Nucleus accumbens (tissue), 56 donors: ENCODE data around the gene AAK1.
"Not testable (repeated sequence)": the region's sequence is repeated elsewhere in the genome, so short reads cannot be mapped to it uniquely, and the experiment has no call there.

Experiments
- DNase-seq, 56 donors: peaks; one replicate each; lab custom pipeline; 2025; lab: John Stamatoyannopoulos, UW

The AAK1 gene

DNA sequence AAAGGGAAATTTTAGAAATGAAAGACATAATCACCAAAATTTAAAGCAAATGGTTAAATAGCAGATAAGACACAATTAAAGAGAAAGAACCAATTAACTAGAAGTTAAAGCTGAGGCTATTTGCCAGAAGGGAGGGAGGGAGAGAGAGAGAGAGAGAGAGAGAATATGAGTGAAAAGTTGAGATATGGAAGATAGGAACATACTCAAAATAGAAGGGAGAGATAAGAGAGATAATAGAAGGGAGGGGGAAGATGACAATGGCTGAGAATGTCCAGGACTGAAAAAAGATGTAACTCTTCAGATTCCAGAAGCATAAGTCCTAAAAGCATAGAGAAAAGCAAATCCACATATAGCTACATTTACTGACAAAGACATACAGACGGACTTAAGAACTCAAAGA, 17.1 kb upstream of the AAK1 start:
- no peak for DNase-seq

- no peak for DNase-seq
These were observed 16.5 kb upstream of the AAK1 start for GRCh38 chr2:69659941-69660483.

GRCh38 chr2:69659349-69659748, 15.8 kb upstream of the AAK1 start:
- DNase-seq: no peak

GRCh38 chr2:69652206-69652605, 8.7 kb upstream of the AAK1 start:
- DNase-seq: no peak

- not testable (repeated sequence) for DNase-seq
These were observed 3.7 kb upstream of the AAK1 start for GRCh38 chr2:69647196-69647595.

GRCh38 chr2:69646714-69647113, 3.2 kb upstream of the AAK1 start:
- no peak for DNase-seq

DNA sequence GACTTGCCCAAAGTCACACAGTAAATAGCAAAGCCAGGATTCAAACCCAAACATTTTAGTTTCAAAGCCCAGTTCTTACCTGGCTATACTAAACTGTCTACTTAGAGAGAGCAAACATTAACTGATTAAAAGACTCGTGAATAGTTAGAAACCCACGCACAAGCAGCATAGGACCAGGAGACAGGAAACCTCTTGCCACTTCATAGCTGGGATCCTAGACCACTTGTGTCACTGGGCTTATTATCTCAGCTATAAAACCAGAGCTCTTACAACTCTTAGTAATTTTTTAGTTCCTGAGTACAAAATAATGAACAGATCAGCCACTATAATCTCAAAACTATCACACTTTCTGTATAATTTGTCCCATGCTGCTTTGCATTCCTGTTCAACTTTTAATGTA, 2.4 kb upstream of the AAK1 start:
- DNase-seq: no peak

GRCh38 chr2:69645031-69645431, 1.5 kb upstream of the AAK1 start:
- DNase-seq: peak in 7 of 56 donors; percentile 7 to 32 (median 11)

DNA sequence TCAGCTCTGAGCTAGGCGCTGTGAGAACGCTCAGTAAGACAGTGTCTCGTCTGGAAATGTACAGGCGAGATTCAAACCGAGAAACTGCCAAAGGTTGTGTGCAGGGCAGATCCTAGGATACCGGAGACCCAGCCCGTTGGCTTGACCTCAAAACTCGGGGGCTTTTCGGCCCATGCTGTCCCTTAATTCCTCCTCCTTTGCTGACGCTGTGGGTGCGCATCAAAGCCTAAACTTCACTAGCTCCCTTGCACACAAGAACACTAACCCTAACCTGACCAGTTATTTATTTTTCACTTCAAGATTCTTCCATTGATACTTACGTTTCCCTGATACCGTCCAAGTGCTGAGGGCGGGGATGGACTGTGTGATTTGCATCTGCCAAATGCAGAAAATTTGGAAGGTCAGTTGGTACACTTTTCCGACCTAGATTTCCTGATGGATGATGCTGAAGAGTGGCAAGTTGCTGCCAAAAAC, 1.0 kb upstream of the AAK1 start:
- peak in 12 of 56 donors; percentile 23 to 65 (median 51) for DNase-seq

- peak in 44 of 56 donors; percentile 9 to 77 (median 50) for DNase-seq
These were observed 584 bp downstream of the AAK1 start for GRCh38 chr2:69642709-69643601.

DNA sequence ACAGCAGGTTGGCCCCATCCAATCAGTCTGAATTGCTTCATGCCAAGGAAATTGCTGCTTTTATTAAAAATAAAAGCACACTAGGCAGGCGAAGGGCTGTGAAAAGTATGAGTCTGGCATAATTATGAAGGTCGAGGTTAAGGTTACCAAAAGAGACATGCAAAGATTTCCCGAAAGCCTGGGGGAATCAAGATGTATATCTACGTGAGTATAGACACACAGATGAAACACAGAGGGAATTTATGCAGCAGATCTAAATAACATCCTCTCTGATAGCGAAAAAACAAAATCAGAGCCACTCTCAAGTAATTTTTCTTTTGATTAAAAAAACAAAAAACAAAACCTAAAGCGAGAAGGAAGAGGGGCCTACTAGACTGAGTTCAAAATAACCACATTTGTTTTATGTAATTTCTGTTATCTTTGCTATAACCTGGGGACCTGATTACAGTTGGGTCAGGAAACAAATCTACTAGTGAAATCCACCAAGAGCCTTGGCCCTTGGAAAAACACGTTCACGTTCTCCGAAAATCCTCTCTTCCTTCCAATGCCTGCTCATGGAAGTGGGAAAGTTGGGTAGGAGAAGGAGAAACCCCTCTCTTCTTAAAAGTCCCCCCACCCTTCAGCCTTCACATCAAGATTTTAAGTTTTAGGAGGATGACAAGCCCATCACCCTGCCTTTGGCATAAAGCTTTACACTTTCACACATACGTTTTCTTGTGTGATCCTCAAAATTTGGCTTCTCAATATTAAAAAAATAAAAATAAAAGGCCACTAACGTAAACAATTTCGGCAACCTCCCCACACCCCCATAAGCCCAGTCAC, 1.4 kb downstream of the AAK1 start:
- DNase-seq: no peak

DNA sequence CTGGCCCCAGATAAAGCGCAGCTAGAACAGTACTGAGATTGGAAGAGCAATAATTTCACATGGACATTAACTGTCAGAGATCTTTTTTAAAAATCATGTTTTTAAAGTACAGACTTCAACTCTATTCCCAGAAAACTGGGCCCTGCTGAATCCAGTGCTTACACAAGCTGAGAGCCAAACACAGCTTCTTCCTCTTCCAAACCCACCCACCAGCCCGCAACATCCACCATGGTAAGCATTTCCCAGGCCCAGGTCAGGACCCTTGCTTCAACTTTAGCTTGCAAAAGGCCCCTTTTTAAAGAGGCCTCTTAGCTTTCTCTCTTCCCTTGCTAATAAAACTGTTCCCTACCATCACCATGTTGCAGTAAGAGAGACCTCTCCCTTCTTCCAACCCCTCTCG, 2.1 kb downstream of the AAK1 start:
- peak in 1 of 56 donors; percentile 5 for DNase-seq

DNA sequence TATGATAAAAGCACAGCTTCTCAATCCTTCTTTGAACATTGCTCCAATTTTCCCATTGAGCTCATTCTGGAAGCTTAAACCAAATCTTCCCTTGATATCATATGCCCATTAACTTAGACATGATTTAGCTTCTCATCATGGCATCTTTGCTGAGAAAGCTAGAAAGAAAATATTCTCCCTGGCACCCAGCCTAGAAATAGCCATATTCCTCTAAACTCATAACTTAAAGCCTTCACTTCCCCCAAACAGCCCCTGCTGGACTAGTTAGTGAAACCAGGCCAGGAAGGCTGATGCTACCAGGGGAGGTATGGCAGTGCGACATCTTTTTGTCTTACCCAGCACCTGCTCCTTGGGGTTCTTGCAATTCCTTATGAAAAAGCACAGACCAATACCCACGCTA, 4.3 kb downstream of the AAK1 start:
- no peak for DNase-seq

- no peak for DNase-seq
These were observed 4.9 kb downstream of the AAK1 start for GRCh38 chr2:69638630-69639029.

DNA sequence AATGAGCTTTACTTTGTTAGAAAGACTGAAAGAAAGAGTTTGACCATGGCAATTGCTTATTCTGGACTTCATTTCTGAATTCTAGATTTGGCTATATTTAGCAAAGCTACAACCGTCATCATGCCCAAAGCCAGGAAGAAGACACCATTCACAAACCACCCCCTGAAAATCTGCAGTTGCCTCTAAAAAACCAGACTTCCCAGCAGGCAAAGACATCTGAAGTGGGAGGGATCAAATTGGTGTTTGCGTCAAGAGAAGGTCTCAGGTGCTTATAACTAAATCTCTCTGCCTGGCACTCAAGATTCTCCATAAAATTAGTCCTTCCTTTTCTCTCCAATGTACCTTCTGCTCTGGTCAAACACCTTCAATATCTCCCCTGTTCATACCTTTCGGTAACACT, 5.6 kb downstream of the AAK1 start:
- DNase-seq: no peak

DNA sequence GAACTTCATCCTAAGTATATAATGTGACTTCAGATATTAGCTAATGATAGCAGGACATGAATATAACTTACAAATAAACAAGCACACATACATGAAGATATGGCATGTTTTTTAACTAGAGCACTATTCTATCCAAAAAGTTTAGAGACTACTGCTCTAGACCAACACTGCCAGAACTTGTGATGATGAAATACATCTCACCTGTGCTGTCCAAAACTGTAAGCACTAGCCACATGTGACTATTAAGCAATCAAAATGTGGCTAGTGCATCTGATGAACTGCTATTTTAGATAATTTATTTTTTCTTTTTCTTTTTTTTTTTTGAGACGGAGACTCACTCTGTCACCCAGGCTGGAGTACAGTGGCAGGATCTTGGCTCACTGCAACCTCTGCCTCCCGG, 7.1 kb downstream of the AAK1 start:
- no peak for DNase-seq

GRCh38 chr2:69635432-69635831, 8.1 kb downstream of the AAK1 start:
- DNase-seq: no peak

- DNase-seq: no peak
These were observed 9.2 kb downstream of the AAK1 start for GRCh38 chr2:69634196-69634821.

- no peak for DNase-seq
These were observed 12.1 kb downstream of the AAK1 start for GRCh38 chr2:69631402-69631801.

DNA sequence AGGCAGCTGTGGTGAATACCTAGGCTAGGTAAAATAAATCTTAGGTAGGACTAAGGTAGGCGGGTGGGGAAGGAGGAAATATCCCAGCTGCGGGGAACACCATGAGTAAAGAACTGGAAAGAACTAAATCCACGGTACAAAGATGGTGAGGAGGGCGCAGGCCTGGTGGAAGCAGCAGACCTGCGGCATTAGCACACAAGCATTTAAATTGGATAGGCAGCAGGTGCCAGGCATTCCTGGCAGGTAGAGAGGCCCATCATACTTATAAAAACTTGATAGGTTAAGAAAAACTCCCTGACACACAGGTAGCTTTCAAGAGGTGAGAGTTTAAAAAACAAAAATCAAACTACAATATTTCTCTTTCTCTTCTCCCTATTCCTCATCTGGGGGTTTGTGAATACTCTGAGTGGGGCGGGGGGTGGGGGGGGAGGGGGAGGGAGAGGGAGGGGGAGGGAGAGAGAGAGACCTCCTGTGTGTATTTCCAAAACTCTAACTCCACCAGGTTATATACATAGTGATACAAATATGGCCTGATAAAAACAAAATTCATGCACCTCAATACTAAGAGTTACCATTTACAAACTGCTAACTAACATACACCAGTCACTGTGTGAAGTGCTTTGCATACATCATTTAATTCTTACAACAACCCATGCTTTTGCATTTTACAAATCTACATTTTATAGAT, 13.5 kb downstream of the AAK1 start:
- no peak for DNase-seq
